Gastroesophageal sphincter (tissue), 2 donors: Measurements from ENCODE around the gene KCP.

Experiments
- EP300 ChIP-seq: sonication (generic); formaldehyde crosslinking; IDR thresholded peaks from one replicate; pipeline ENCODE4 v1.6.1; 2017; ENCODE audit warnings: antibody characterized with exemption, mild to moderate bottlenecking
- POLR2AphosphoS5 ChIP-seq: sonication (generic); formaldehyde crosslinking; IDR thresholded peaks from one replicate; pipeline ENCODE4 v1.6.1; 2017; ENCODE audit warnings: antibody characterized with exemption

- TF ChIP-seq EP300 (no peak), POLR2AphosphoS5 (no peak)
These were observed 28.4 kb downstream of the KCP start for GRCh38 chr7:128882134-128882533.
